Activated effector memory CD4-positive, alpha-beta T cell treated with anti-CD3 and anti-CD28 coated beads, Interleukin-2, amount 50 U/mL, for 16 hours (primary cell): ENCODE data around the gene PIP4K2C.
"Not testable (repeated sequence)": the region's sequence is repeated elsewhere in the genome, so short reads cannot be mapped to it uniquely, and the experiment has no call there.

Experiments used
- DNase-seq: peaks from one replicate; pipeline ENCODE4 v3.0.0-alpha.2; 2020

Gene PIP4K2C

DNA sequence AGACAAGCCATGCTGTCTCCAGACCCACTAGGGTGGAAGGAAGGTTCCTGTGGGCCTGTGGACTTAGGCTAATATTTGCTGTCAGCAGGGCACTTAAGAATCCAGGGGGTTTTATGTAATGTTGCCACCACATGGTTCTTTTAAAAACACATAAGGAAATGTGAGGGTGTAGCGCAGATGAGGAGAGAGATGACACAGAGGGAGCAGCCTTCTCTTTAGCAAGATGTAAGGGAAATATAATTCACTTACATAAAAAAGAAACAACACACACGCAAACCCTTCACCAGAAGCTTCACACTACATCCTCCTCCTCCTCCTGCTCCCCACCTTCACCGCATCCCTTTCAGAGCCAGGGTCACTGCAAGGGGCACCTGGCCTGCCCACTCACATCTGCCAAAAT is 4.9 kb upstream of the PIP4K2C start:
- DNase-seq = no peak

DNA sequence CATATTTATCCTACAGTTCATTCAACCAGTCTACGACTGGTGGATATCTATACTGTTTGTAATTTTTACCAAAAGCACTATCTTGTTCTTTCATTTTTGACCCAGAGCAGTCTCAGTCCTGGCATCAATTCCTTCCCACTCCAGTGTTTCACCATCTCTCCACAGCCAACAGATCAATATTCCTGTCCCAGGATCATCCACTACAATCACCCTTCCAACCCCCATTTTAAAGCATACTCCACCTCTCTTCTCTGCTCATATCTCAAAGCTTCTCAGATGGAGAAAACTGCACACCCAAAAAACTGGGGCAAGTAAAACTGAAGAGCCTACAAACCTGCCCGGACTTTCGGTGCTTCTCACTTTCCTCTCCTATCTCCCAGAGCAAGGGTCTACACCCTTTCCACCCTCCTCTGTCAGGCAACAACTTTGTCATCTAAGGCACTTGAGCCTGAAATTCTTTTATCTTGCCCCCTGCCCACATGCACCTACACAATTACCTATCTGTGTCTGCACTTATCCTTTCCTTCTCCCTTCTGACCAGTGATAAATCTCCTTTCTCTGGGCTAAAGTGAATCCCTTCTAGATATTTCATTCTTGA is 4.1 kb upstream of the PIP4K2C start:
- no peak for DNase-seq

DNA sequence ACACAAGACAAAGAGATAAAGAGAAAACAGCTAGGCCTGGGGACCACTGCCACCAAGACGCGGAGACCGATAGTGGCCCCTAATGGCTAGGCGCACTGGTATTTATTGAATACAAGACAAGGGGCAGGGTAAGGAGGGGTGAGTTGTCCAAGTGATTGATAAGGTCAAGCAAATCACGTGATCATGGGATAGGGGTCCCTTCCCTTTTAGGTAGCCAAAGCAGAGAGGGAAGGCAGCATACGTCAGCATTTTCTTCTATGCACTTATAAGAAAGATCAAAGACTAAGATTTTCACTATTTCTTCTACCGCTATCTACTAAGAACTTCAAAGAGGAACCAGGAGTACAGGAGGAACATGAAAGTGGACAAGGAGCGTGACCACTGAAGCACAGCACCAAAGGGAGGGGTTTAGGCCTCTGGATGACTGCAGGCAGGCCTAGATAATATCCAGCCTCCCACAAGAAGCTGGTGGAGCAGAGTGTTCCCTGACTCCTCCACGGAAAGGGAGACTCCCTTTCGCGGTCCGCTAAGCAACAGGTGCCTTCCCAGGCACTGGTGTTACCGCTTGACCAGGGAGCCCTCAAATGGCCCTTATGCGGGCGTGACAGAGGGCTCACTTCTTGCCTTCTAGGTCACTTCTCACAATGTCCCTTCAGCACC is 1.9 kb upstream of the PIP4K2C start:
- not testable (repeated sequence) for DNase-seq

DNA sequence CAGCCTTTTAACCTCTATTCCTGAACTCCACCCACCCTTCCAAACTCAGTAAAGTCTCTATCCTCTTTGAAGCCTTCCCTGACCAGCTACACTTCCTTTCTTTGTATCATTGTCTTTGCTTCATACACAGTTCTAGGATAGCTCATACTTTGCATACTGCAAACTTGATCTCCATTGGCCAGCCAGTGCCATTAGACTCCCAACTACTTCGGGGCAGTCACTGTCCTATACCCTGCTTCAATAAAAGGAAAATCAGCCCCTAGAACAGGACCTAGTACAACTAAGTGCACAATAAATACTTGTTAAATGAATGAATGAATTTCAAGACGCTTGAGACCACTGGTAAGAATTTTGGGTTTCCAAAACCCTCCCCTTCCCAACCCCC is 521 bp upstream of the PIP4K2C start:
- no peak for DNase-seq

DNA sequence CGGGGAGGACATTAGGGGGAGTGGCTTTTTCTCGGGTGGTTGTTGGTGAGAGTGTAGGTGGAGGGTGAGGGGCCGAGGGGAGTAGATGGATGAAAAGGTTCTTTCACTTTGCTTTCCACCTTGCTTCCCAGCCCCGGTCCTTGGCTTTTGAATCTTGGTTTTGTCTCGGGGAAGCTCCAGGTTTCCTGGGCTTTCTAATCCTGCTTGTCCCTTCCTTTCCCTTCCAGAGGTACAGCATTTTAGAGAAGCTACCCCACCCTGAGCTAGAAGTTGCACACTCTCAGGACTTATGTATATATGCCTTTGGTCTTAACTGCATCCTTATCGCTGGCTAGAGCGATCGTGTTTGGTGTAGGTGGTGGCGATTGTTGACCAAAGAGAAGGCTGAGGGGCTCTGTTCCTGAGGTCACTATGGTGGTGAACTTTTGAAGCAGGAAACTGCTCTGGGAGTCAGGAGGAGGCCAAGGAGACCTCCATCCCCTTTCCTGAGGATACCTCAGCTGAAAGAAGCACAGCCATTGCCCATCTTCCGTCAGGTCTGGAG is 862 bp downstream of the PIP4K2C start:
- no peak for DNase-seq

DNA sequence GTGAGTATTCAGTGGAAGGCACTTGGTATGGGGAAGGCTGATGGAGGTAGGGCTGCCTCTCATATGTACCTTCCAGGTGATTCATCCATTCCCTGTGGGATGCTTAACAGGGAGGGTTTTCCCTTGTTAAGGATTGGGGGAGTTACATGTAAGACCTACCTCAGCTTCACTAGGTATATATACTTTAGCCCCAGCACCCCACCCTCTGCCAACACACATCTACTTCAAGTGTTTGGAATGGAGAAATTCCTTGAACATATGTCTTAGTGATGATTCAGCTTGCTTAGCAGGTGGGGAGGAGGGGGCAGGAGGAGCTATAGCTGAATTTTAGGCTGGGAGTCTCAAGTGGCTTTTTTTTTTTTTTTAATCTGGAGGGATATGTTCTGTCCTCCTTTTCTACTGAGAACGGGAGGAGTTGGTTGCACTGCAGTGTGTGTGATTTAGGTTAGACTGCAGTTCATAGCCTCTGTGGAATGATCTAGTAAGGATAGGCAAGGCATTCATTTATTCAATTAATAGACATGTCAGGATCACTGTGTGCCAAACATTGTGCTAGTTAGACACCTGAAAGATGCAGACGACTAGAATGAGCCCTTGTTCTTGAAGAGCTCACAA is 1.7 kb downstream of the PIP4K2C start:
- DNase-seq = no peak

DNA sequence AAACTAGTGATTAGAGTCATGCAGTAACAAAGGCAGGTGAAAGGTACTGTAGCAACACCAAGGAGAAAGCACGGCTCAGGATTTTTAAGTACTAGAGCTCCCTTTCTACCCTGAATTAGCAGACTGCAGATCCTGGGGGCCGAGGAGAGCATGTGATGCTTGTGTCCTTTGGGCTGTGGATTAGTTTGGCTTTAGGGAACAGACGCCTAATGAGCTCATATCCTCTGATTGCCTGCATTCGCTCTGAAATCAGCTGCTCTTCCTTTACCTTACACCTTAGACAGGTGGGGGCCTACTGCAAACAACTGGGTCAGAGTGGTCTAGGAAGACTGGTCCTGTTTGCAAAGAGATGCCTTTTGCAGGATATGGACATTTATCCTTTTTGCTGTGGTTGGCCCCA is 2.2 kb downstream of the PIP4K2C start:
- no peak for DNase-seq

DNA sequence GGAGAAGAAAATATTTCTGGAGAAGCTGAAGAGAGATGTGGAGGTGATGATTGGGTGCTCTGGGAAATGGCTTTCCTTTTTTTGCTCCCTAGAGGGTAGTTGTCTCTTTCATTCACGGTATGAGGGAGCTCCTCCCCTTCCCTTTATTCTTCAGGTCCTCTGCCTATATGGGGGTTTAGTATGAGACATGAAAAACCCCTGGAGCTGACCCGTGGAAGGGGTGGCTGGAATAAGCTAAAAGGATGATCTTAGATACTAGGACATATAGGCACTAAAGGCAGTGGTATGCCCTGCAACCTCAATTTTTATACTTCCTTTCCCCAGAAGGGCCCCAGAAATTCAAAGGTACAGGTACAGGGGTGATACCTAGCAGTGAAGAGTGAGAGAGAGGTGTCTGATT is 9.4 kb downstream of the PIP4K2C start:
- no peak for DNase-seq

DNA sequence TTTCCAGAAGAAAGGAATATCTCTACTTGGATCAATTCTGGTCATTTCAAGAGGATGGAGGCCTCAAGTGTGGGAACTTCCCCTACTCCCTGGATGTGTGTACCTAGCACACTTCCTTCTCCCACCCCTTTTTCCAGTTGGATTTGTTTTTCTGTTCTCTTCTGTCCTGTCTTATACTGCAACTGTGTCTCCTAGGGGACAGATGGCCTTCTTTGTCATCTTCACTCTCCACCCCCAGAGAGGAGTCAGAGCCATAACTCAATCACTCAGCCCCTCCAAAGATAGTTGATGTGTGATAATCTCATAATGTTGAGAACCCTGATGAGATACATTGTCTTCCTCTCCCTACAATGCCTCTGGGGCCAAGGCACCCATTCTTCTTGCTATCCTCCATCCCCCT is 11.6 kb downstream of the PIP4K2C start:
- DNase-seq = no peak

DNA sequence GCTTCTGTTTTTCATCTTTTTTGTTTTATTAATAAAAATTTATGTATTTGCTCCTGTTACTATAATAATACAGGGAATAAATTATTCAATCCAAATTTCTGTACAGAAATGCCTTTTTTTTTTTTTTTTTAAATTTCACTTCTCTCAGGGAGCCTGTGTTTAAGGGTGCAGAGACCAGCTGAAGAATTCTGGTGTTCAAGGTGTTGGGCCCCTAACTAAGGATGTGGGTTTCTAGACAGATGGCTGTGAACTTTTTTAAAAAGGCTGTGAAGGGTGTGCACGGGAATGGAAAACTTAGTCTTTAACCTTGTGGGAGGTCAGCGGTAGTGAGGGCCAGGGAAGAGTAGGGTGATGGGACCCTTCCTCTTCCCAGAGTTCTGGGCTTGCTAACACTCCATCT is 12.3 kb downstream of the PIP4K2C start:
- DNase-seq = no peak

DNA sequence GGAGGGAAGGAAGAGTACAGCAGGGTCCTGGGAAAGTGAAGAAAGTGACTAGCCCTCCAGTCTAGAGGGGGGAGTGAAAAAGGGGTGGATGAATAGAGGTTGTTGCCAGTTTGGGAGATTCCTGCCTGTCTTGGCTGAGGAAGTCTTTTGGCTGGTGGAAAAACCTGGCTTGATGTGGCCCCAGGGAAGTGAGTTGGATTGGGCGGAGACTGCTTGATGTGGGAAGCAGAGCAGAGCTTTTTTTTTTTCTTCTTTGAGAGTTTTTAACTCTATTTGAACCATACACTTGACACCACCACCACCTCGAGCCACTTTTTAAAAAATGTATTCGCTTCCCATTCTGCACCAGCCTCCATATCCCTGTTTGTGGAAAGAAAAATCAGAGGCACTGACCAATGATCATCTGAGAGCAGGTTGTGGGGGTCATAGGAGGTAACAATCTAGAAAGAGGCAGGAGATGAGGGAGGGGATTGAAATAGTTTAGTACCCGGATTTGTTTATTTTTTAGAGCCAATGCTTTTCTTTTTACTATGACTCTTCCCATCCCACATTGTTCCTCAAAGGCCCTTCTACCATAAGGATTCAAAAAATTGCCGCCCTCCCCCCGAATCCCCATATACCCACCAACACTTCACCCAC is 12.9 kb downstream of the PIP4K2C start:
- DNase-seq = no peak

DNA sequence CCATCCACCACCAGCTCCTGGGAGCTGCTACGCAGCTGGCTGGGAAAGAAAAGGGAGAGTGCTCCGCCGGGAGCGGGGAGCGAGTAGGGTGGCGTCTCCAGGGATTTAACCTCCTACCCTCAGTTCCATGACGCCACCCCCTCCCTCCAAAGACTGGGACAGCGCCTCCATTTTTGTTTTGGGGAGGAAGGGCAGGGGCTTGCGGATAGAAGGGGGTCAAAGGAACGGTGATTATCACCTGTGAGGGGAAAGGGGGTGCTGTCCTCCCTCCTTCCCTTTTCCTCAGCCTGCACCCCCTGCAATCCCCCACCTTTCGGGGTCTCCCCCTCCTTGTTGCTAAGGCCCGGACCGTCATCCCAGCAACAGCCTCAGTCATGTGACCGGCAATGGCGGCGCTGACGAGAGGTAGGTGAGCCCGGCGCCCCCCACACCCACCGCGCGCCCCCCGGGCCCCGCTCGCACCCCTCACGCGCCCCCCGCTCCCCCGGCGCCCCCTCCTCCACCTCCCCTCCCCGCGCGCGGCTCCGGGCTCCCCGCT is 13.5 kb downstream of the PIP4K2C start, which contains the start of gene DTX3:
DTX3 (plus strand) TSS at position 371 of the 538 bp plus-strand sequence. CDS start 1,694 bp downstream, outside the sequence.
- DNase-seq = peak; percentile 74

DNA sequence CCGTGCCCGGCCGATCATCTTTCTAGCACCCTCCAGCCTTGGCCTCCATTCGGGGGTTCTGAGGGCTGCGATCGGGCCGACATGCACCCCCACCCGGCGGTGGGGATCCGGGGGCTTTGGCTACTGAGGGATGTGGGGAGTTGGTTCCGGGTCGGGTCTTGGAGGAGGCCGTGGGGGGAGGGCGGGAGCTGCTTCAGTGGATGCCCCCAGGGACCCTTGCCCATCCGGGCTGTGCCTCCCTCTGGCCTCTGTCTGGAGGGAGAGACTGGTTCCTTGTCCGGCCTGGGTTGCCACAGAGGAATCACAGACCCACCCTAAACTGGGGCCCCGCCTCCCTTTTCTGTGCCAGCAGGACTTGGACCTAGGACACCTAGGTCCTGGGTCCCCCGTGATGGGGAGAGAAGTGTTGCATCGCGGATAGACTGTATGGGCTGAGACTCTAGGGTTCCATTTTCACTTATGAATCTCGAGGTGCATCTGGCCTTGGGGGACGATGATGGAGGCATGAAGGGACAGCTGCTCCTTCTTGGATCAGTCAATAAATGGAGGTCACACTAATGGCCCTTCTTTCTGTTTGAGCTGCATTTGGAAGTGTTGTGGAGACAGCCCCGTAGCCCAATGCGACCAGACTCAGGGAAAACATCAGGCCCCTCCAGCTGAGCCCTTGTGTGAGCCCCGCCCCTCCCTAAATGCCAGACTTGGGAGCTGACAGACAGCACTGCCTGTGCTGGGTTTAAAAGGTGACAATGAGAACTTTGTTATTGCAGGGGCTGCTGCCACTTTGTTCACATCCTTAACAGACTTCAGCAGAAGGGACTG is 14.2 kb downstream of the PIP4K2C start:
- no peak for DNase-seq

DNA sequence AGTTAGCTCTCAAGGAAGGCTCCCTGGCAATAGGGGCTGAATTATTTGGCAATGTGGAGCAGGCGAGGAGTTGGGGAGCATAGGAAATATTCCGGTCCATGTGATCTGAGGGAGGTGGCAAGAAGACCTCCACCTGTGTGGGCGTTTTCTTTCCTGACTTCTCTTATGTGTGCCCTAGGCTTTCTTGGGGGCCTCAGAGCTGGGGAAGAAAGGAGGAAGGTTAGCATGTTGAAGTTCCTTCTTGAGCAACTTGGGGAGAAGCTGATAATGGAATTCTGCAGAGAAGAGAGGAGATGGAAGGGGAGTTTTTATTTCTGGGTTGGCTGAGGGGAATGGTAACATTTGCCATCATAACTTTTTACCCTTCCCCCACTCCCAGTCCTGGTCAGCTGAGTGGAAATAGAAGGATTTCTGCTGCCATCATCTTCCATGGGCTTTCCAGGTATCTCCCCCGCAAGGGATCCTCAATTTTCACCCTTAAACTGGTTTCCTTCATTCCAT is 14.9 kb downstream of the PIP4K2C start:
- no peak for DNase-seq

DNA sequence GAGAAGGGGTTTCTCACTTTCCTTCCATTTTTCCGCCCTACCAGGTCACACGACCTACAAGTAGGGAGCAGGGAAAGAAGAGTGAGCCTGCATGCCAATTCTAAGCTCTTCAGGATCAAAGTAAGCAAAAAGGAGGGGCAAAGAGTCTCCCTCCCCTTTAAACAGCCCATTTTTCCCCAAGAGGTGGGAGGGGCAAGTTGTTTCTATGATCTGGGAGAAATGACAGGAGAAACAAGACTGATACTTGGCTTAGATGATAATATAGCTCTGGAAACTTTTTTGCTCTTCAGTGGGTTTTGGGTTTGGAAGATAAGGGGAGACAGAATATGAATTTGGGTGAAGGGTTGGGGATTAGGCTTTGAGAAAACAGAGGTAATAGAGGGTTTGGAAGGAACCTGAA is 15.4 kb downstream of the PIP4K2C start:
- DNase-seq = no peak

DNA sequence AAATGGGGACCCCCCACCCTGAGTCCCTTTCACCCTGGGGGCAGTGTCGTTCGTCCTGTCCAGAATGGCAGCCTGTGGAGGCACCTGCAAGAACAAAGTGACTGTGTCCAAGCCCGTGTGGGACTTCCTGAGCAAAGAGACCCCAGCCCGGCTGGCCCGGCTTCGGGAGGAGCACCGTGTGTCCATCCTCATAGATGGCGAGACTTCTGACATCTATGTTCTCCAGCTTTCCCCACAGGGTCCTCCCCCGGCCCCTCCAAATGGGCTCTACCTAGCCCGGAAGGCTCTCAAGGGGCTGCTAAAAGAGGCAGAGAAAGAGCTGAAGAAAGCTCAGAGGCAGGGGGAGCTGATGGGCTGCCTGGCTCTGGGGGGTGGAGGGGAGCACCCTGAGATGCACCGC is 15.8 kb downstream of the PIP4K2C start:
- DNase-seq = no peak

DNA sequence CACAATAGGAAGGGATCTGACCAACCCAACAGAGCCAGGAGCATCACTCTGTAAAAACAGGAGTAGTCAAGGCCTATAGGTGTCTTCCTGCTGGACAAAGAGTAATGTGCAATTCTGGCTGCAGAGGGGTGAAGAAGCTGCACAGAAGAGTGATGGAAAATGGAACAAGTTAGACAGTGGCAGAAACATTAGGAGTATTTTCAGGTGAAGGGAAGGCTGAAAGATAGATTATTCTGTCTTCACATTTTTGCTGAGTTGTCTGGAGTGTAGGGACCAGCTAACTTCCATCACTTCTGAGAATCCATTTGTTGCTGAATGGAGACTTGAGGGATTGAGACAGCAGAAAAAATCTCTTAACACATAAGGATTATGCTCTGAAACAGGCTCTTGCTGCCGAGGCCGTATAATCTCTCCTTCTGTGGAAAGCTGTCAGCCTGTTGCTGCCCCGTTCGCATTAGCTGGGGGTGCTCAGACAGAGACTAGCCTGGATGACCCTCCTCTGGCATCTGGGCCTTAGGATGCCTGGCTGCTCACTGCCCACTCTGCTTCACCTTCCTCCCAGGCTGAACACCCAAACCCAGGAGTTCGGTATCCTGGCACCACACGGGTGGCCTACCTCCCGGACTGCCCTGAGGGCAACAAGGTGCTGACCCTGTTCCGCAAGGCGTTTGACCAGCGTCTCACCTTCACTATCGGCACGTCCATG is 17.1 kb downstream of the PIP4K2C start:
- DNase-seq = no peak

DNA sequence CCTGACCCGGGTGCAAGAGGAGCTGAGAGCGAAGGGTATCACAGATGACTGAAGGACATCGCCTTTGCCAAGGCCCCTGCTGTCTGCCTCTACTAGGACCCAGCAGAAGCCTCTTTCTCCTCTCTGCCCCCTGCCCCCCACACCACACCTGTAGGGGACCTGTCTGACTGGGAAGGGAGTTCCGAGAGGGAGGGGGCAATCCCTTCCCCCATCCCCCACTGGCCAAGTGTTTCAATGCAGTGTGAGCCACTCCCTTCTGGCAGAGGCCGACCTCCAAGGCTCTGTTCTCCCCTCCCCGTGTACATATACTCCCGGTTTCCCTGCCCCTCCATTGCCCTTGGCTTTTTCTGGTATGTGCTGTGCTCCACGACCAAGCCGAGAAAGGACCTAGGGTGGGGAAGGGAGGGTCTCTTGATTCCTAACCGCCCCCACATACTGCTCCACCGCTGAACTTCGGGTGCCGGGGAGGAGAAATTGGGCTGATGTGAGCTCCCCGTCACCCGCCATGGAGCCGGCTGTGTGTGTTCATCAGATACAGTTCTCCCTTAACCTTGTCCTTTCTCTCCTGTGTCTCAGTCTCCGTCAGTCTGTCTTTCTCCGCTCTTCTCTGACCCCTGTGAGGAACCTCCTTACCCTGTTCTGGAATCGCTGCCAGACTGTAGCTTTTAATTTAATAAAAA is 18.2 kb downstream of the PIP4K2C start:
- DNase-seq = no peak

DNA sequence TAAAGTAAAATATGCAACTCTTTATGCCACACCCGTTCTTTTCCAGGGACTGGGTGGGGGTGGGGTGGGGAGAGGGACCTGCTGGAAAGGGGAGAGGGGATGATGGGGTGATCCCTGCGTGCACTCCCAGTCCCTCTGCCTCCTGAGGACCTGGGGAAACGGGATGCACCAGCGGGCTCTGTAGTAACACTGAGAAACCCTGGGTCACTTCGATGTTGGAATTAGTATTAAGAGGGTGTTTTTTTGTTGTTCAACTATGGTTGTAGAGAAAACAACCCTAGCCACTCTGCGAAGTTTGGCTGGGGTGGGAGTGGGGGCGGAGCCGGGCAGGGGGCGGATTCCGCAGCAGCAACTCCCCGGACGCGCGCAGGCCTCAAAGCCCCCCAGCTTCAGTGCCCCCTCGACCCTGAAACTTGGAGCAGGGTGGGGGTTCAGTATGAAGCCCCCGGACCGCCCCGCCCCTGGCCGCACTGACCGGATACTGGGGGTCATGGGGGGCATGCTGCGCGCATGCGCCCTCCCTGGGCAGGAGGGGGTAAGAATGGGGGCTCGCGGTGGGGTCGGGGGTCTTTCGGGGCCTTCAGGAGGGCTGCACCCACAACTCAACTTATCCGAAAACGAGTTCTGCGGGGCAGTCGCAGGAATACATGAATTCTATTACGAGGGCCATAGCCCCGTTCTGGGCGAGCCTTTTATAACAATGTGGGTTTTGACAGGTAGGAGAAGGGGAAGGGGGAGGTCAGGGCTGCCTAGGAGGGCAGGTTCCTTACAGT is 19.0 kb downstream of the PIP4K2C start:
- DNase-seq = no peak

DNA sequence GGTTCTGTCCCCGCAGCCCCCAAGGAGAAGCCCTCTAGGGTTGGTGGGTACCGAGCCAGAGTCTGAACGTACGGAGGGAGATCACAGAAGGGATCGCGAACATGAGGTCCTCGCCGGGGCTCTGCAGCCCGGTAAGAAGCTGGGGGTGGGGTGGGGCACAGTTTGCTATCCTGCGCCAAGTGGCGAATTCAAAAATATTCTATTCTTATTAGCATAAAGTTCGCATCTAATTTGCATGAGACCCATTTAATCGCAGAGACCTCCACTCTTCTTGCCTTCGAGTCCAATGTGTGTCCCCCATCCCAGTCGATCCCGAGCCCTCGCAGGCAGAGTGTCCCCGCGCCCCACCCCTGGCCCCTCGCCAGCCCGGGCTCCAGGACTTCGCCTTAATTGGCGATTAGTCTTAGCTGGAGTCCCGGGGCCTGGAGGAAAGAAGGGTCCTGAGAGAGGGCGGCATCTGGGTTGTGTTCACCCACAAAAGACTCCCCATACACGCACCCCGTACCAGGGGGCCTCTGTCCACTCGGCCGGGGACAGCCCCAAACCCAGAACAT is 19.6 kb downstream of the PIP4K2C start:
- no peak for DNase-seq
